Uterus (tissue), 4 donors: ENCODE measurements around the gene CDK11A. TPM values are rescaled to one million over a fixed set of nuclear protein-coding genes. Genes with fewer than 3 reads are reported as not detected.

Experiments used
- DNase-seq, 2 donors: peaks; one replicate each; pipeline ENCODE4 v3.0.0-alpha.2; 2019 to 2020
- H3K27ac ChIP-seq, 2 donors: fragments of 200-600 bp; sonication (generic); 1 replicate in 1 of 2; 2 replicates in 1 of 2; pipeline ENCODE4 v1.5.1; 2016 to 2018
- H3K27me3 ChIP-seq, 2 donors: fragments of 200-600 bp; sonication (generic); one replicate each; pipeline ENCODE4 v1.5.1; 2018 to 2019; ENCODE audit warnings: control low read depth in 1 of 2
- H3K36me3 ChIP-seq, 2 donors: fragments of 200-600 bp; sonication (generic); one replicate each; pipeline ENCODE4 v1.5.1; 2019; ENCODE audit warnings: control low read depth in 1 of 2
- H3K4me1 ChIP-seq, 2 donors: fragments of 200-600 bp; sonication (generic); one replicate each; pipeline ENCODE4 v1.5.1; 2018 to 2019; ENCODE audit warnings: control low read depth in 1 of 2
- H3K4me3 ChIP-seq, 2 donors: fragments of 200-600 bp; sonication (generic); 1 replicate in 1 of 2; 2 replicates in 1 of 2; pipeline ENCODE4 v1.5.1; 2018 to 2019; ENCODE audit warnings: mild to moderate bottlenecking in 1 of 2
- H3K9me3 ChIP-seq, 2 donors: fragments of 200-600 bp; sonication (generic); one replicate each; pipeline ENCODE4 v1.5.1; 2019; ENCODE audit warnings: control low read depth in 1 of 2
- CTCF ChIP-seq, 4 experiments: fragments of 200-600 bp in 2 of 4; fragments of 450-650 bp in 2 of 4; sonication (generic) in 2 of 4; IDR thresholded peaks; one replicate each; pipeline ENCODE4 v1.5.1; 2016 to 2019; ENCODE audit warnings: antibody characterized with exemption in 4 of 4, mild to moderate bottlenecking in 2 of 4, moderate library complexity in 1 of 4
- POLR2A ChIP-seq, 2 donors: fragments of 450-650 bp; IDR thresholded peaks; one replicate each; pipeline ENCODE4 v1.6.1; 2016; ENCODE audit warnings: antibody characterized with exemption in 2 of 2, mild to moderate bottlenecking in 1 of 2, moderate library complexity in 1 of 2
- intact Hi-C: fragments of 100-400 bp; cut with DNase I; formaldehyde crosslinking; loops from one replicate; pipeline ENCODE4 v1.15.1; 2023; ENCODE audit warnings: low total_unique reads
- total RNA-seq, 4 donors: library from RNA; depleted of rRNA in 3 of 4; stranded (reverse); fragments of >200 nt in 3 of 4; gene quantifications; one replicate each; pipeline versions ENCODE4 v1.1.0 to v1.2.4, GENCODE V29; 2014 to 2023
- donor health status: DM: yes; HTN: yes; CAD: no.

The CDK11A gene
- total RNA-seq, 4 donors from 2014 or later = 1.8 to 60.0 (median 7.5) TPM

- TF ChIP-seq POLR2A (IDR thresholded peaks at IDR 0.05) (no peak), CTCF (IDR thresholded peaks at IDR 0.05) (no peak)
- no peaks in the 10 kb centered on the region for H3K4me1 ChIP-seq
- H3K9me3 ChIP-seq = no peaks in the 10 kb centered on the region
- intact Hi-C loops = no loop called here
- no peak overlapping the region for H3K27ac ChIP-seq
- no peak overlapping the region for H3K4me3 ChIP-seq
- no peaks in the 10 kb centered on the region for H3K36me3 ChIP-seq
- no peak for DNase-seq
- H3K27me3 ChIP-seq = no peaks in the 10 kb centered on the region
Observed at GRCh38 chr1:1757422-1758058, 33.4 kb upstream of the CDK11A start.

GRCh38 chr1:1756661-1757421 lies 32.7 kb upstream of the CDK11A start:
- intact Hi-C loops = no loop called here
- H3K4me1 ChIP-seq = no peaks in the 10 kb centered on the region
- H3K27ac ChIP-seq = no peak overlapping the region

GRCh38 chr1:1755852-1756251 lies 31.7 kb upstream of the CDK11A start:
- no peaks in the 10 kb centered on the region for H3K27me3 ChIP-seq
- H3K9me3 ChIP-seq = no peaks in the 10 kb centered on the region
- intact Hi-C loops = no loop called here
- TF ChIP-seq CTCF (IDR thresholded peaks at IDR 0.05) (no peak), POLR2A (IDR thresholded peaks at IDR 0.05) (no peak)
- DNase-seq = no peak
- H3K4me3 ChIP-seq = no peak overlapping the region
- H3K36me3 ChIP-seq = no peaks in the 10 kb centered on the region
- no peaks in the 10 kb centered on the region for H3K4me1 ChIP-seq
- H3K27ac ChIP-seq = no peak overlapping the region

More at GRCh38 chr1:1756661-1757421, 32.7 kb upstream of the CDK11A start:
- no peaks in the 10 kb centered on the region for H3K27me3 ChIP-seq
- H3K4me3 ChIP-seq = no peak overlapping the region
- DNase-seq = no peak
- TF ChIP-seq POLR2A (IDR thresholded peaks at IDR 0.05) (no peak), CTCF (IDR thresholded peaks at IDR 0.05) (no peak)
- H3K9me3 ChIP-seq = no peaks in the 10 kb centered on the region
- no peaks in the 10 kb centered on the region for H3K36me3 ChIP-seq

GRCh38 chr1:1755426-1755825 lies 31.3 kb upstream of the CDK11A start:
- intact Hi-C loops = no loop called here
- no peaks in the 10 kb centered on the region for H3K36me3 ChIP-seq
- no peak overlapping the region for H3K4me3 ChIP-seq

More at GRCh38 chr1:1755426-1755825, 31.3 kb upstream of the CDK11A start:
- Histone ChIP-seq H3K27ac (no peak overlapping the region), H3K4me1 (no peaks in the 10 kb centered on the region), H3K9me3 (no peaks in the 10 kb centered on the region), H3K27me3 (no peaks in the 10 kb centered on the region)
- TF ChIP-seq POLR2A (IDR thresholded peaks at IDR 0.05) = no peak
- no peak for TF ChIP-seq CTCF (IDR thresholded peaks at IDR 0.05)
- no peak for DNase-seq
